ENCODE data around the gene SYT1. TPM values are rescaled to one million over a fixed set of nuclear protein-coding genes. Genes with fewer than 3 reads are reported as not detected.

Gene SYT1
- total and polyA plus RNA-seq, 4 donors: 0.53 to 0.84 (median 0.64) TPM

DNA sequence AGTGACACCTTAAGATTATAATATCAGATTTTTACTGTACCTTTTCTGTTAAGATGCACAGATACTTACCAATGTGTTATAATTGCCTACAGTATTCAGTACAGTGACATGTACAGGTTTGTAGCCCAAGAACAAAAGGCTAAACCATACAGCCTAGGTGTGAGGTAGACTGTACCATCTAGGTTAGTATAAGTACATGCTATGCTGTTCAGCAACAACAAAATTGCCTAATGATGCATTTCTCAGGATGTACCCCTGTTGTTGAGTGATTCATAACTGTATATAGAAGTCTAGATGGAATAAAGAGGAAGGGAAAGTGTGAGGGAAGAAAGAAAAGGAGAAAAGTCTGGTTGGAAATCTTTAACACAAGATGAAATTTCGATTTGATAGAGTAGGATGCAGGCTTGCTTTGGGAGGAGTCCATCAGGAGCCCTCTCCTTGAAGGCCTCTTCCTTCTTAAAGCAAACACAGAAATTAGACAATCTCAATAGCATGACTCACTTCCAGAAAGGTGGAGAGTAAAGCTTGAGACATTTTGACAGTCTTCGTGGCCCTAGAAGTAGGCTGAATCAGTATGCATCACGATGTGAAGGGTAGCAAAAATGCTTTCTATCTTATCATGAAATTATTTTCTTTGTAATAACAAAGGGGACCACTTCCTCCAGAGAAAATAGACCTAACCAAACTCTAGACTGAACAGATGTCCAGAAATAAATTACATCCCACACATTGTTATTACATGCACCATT is 191.5 kb downstream of the SYT1 start:
- WGBS: 60% methylated on average over 3 of the region's 3 CpGs
- Histone ChIP-seq H3K27me3 (ENCODE audit: control insufficient read depth in 4 of 4, insufficient read depth in 4 of 4, low read length in 3 of 4) (no peaks in the 10 kb centered on the region), H3K36me3 (ENCODE audit: control insufficient read depth in 4 of 4, insufficient read depth in 3 of 4, low read depth in 1 of 4, low read length in 3 of 4) (no peaks in the 10 kb centered on the region), H3K4me1 (ENCODE audit: control insufficient read depth in 4 of 4, insufficient read depth in 4 of 4, low read length in 3 of 4) (no peaks in the 10 kb centered on the region), H3K4me3 (ENCODE audit: low read depth in 1 of 3, low read length in 3 of 3) (no peak overlapping the region), H3K27ac (ENCODE audit: low read depth in 1 of 2, low read length in 2 of 2) (no peak overlapping the region), H3K9ac (ENCODE audit: low read depth in 1 of 2, low read length in 2 of 2) (no peak overlapping the region), H3K9me3 (ENCODE audit: control insufficient read depth in 4 of 4, low read length in 3 of 4) (no peaks in the 10 kb centered on the region)
- TF ChIP-seq ZBTB33 (IDR thresholded peaks at IDR 0.05): no peak
- TF ChIP-seq EGR1 (IDR thresholded peaks at IDR 0.05; ENCODE audit: low read depth in 2 of 2): no peak
- TF ChIP-seq, protein P1, sequence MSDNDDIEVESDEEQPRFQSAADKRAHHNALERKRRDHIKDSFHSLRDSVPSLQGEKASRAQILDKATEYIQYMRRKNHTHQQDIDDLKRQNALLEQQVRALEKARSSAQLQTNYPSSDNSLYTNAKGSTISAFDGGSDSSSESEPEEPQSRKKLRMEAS (IDR thresholded peaks at IDR 0.05): no peak
- TF ChIP-seq NR2F2 (IDR thresholded peaks at IDR 0.05): no peak
- TF ChIP-seq YY1 (IDR thresholded peaks at IDR 0.05): no peak
- TF ChIP-seq RAD21 (IDR thresholded peaks at IDR 0.05): no peak
- TF ChIP-seq, protein P2, sequence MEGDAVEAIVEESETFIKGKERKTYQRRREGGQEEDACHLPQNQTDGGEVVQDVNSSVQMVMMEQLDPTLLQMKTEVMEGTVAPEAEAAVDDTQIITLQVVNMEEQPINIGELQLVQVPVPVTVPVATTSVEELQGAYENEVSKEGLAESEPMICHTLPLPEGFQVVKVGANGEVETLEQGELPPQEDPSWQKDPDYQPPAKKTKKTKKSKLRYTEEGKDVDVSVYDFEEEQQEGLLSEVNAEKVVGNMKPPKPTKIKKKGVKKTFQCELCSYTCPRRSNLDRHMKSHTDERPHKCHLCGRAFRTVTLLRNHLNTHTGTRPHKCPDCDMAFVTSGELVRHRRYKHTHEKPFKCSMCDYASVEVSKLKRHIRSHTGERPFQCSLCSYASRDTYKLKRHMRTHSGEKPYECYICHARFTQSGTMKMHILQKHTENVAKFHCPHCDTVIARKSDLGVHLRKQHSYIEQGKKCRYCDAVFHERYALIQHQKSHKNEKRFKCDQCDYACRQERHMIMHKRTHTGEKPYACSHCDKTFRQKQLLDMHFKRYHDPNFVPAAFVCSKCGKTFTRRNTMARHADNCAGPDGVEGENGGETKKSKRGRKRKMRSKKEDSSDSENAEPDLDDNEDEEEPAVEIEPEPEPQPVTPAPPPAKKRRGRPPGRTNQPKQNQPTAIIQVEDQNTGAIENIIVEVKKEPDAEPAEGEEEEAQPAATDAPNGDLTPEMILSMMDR (IDR thresholded peaks at IDR 0.05; ENCODE audit: low read depth, low read length, missing input control): no peak
- no peak for TF ChIP-seq ATF3 (IDR thresholded peaks at IDR 0.05)
- no peak for TF ChIP-seq SP1 (IDR thresholded peaks at IDR 0.05)
- no peak for TF ChIP-seq REST (IDR thresholded peaks at IDR 0.05)
- no peak for TF ChIP-seq FOXA1 (IDR thresholded peaks at IDR 0.05)
- no peak for TF ChIP-seq TAF1 (conservative IDR thresholded peaks at IDR 0.05)
- no peak for TF ChIP-seq HNF4G (IDR thresholded peaks at IDR 0.05)
- no peak for TF ChIP-seq JUND (IDR thresholded peaks at IDR 0.05)
- no peak for TF ChIP-seq FOXA2 (IDR thresholded peaks at IDR 0.05)
- TF ChIP-seq HNF4A (conservative IDR thresholded peaks at IDR 0.05): no peak
- no peak for TF ChIP-seq RXRA (IDR thresholded peaks at IDR 0.05)
- no peak for DNase-seq (ENCODE audit: low spot score)

Measured in liver (tissue), 9 donors.